HepG2 (cell line): Measurements from ENCODE around the gene PTRHD1. TPM values are rescaled to one million over a fixed set of nuclear protein-coding genes. Genes with fewer than 3 reads are reported as not detected.

Experiments used
- ATAC-seq: fragments of 200-7000 bp; cut with Tn5 transposase; 3 replicates; pipeline ENCODE4 v1.9.1; 2020; ENCODE audit warnings: mild to moderate bottlenecking, moderate library complexity
- BruUV-seq: library from RNA; stranded (reverse); fragments of 400-500 nt; replicated peaks from 2 replicates; lab custom pipeline; 2021; lab: Mats Ljungman, UMichigan
- CTCF ChIA-PET: fragments of 300-600 bp; formaldehyde crosslinking; extraction: SDS; loops from one replicate; lab custom pipeline; 2021; ENCODE audit warnings: low total read pairs, inconsistent platforms, low intra/inter-chr PET ratio; lab: Yijun Ruan, JAX
- POLR2A ChIA-PET: fragments of 350-600 bp; sonication (Branson Sonifier 250); formaldehyde crosslinking; loops from one replicate; lab custom pipeline; 2020; ENCODE audit warnings: antibody characterized with exemption, inconsistent platforms; lab: Yijun Ruan, JAX
- DNase-seq: peaks from one replicate; pipeline ENCODE4 v3.0.0-alpha.2; 2015; ENCODE audit warnings: low spot score
- FAIRE-seq: peaks from 3 replicates; lab custom pipeline; 2011; peaks lifted over from hg19 to GRCh38; lab: Jason Lieb, UNC
- H2AFZ ChIP-seq: one replicate; pipeline ENCODE4 v1.6.1; 2011; ENCODE audit warnings: low read length, inconsistent platforms
- H3K27ac ChIP-seq: fragments of 300-600 bp; 3 replicates; pipeline ENCODE4 v1.8.0; 2011; ENCODE audit warnings: mixed run types, mild to moderate bottlenecking, mixed read lengths, low read length, inconsistent platforms; ENCODE audit not compliant: insufficient read depth; ENCODE audit errors: extremely low read length
- H3K27me3 ChIP-seq, 2 experiments: fragments of 200-600 bp in 1 of 2; 2 replicates in 1 of 2; 3 replicates in 1 of 2; pipeline versions ENCODE4 v1.6.0 to v1.8.0; 2011; ENCODE audit warnings: low read length in 2 of 2, mild to moderate bottlenecking in 2 of 2, moderate library complexity in 2 of 2, inconsistent platforms in 1 of 2; ENCODE audit not compliant: insufficient read depth in 2 of 2, control insufficient read depth in 1 of 2
- H3K36me3 ChIP-seq, 2 experiments: fragments of 200-600 bp in 1 of 2; replicated peaks in 1 of 2; 2 replicates in 1 of 2; 3 replicates in 1 of 2; pipeline versions ENCODE4 v1.5.1 to v1.8.0; 2011; ENCODE audit warnings: low read length in 2 of 2, inconsistent platforms in 1 of 2; ENCODE audit not compliant: insufficient read depth in 2 of 2, control insufficient read depth in 1 of 2
- H3K4me1 ChIP-seq: 2 replicates; pipeline ENCODE4 v1.5.1; 2012; ENCODE audit warnings: low read length, inconsistent platforms; ENCODE audit not compliant: insufficient read depth
- H3K4me2 ChIP-seq: 2 replicates; pipeline ENCODE4 v1.6.0; 2011; ENCODE audit warnings: low read depth, low read length, inconsistent platforms
- H3K4me3 ChIP-seq, 3 experiments: fragments of 200-600 bp in 1 of 3; sonication (generic), shearing (Covaris generic) in 1 of 3; replicated peaks in 1 of 3; 2 replicates each; pipeline ENCODE4 v1.5.1; 2011 to 2016; ENCODE audit warnings: low read length in 3 of 3, inconsistent platforms in 2 of 3, low read depth in 2 of 3, mild to moderate bottlenecking in 2 of 3, control low read depth in 1 of 3, mixed read lengths in 1 of 3; ENCODE audit not compliant: insufficient read depth in 1 of 3
- H3K79me2 ChIP-seq: one replicate; pipeline ENCODE4 v1.6.1; 2011; ENCODE audit warnings: low read length, inconsistent platforms; ENCODE audit not compliant: insufficient read depth
- H3K9ac ChIP-seq: 2 replicates; pipeline ENCODE4 v1.6.0; 2011; ENCODE audit warnings: mild to moderate bottlenecking, low read depth, low read length, inconsistent platforms; ENCODE audit not compliant: insufficient read depth
- H3K9me3 ChIP-seq: 2 replicates; pipeline ENCODE4 v1.5.1; 2012; ENCODE audit warnings: mild to moderate bottlenecking, low read length
- H4K20me1 ChIP-seq: 2 replicates; pipeline ENCODE4 v1.6.0; 2011; ENCODE audit warnings: inconsistent platforms, mild to moderate bottlenecking, low read length, moderate library complexity; ENCODE audit not compliant: insufficient read depth
- RBM22 ChIP-seq: fragments of 200-400 bp; formaldehyde crosslinking; optimal IDR thresholded peaks from 2 replicates; pipeline ENCODE3; 2017; ENCODE audit warnings: mild to moderate bottlenecking, low read length, moderate library complexity
- TBL1XR1 ChIP-seq: fragments of 150-350 bp; IDR thresholded peaks from 2 replicates; pipeline ENCODE4 v1.6.1; 2014; ENCODE audit warnings: borderline replicate concordance, low read length; ENCODE audit not compliant: partially characterized antibody
- ZNF12 ChIP-seq: sonication (generic); formaldehyde crosslinking; IDR thresholded peaks from 2 replicates; pipeline ENCODE4 v1.5.0; 2020; ENCODE audit warnings: missing genetic modification reagents
- ZNF335 ChIP-seq: sonication (generic); formaldehyde crosslinking; IDR thresholded peaks from 2 replicates; pipeline ENCODE4 v1.4.0; 2020; ENCODE audit warnings: missing genetic modification reagents
- ZNF598 ChIP-seq: sonication (generic); formaldehyde crosslinking; IDR thresholded peaks from 2 replicates; pipeline ENCODE4 v1.5.1; 2020; ENCODE audit warnings: mild to moderate bottlenecking, missing genetic modification reagents, borderline replicate concordance
- ZNF740 ChIP-seq: sonication (generic); formaldehyde crosslinking; IDR thresholded peaks from 2 replicates; pipeline ENCODE4 v1.4.0; 2020; ENCODE audit warnings: missing genetic modification reagents
- ZNF790 ChIP-seq: sonication (generic); formaldehyde crosslinking; IDR thresholded peaks from 2 replicates; pipeline ENCODE4 v1.8.0; 2022; ENCODE audit warnings: missing genetic modification reagents, mild to moderate bottlenecking, borderline replicate concordance
- whole genome bisulfite sequencing: methylation state at CpG from one replicate; pipeline ENCODE4 v1.1.6; 2017; ENCODE audit warnings: low lambda C conversion rate; 5-methylcytosine and 5-hydroxymethylcytosine counted together
- in situ Hi-C: cut with HindIII; loops from 2 replicates; pipeline ENCODE4 v1.10.0; 2017; ENCODE audit warnings: low pct_unique_long_range_greater_than_20kb; ENCODE audit not compliant: extremely low pct_ligation_motif_present
- intact Hi-C: fragments of 100-400 bp; cut with micrococcal nuclease; formaldehyde crosslinking; loops from one replicate; pipeline ENCODE4 v1.10.0; 2022; ENCODE audit not compliant: unreplicated experiment
- polyA plus RNA-seq, 8 experiments: library from polyadenylated mRNA; depleted of rRNA in 3 of 8; stranded (reverse) in 7 of 8; unstranded in 1 of 8; fragments of >200 nt; fragmentation: Illumina TruSeq in 4 of 8; extraction: Trizol in 4 of 8; gene quantifications; 2 replicates each; pipeline versions ENCODE4 v1.2.1 to v1.2.3, GENCODE V29; 2011 to 2016; ENCODE audit warnings: low read depth in 4 of 8, missing spikeins in 1 of 8, mixed read lengths in 1 of 8; ENCODE audit not compliant: insufficient read depth in 1 of 8
- total RNA-seq, 5 experiments: library from RNA; depleted of rRNA; stranded (reverse); fragments of >200 nt; fragmentation: Illumina TruSeq; extraction: Trizol; gene quantifications; 2 replicates each; pipeline ENCODE4 v1.2.3, GENCODE V29; 2016; ENCODE audit warnings: low read depth in 1 of 5

The PTRHD1 gene
- total and polyA plus RNA-seq, 2 of the 13 experiments (the other 11 are each of a cell fraction or from before 2014, with no cell fraction given) = 72.6 to 90.8 TPM

- no peaks in the 10 kb centered on the region for H3K9me3 ChIP-seq
- H3K36me3 ChIP-seq = peaks cover 21 to 54% of the 10 kb centered on the region in 2 experiments
- DNase-seq (no peak), ATAC-seq (0 out of 3 replicates have a peak, but pooled peaks have one; percentile 4), FAIRE-seq (no peak)
- ChIA-PET POLR2A (no interaction called here), CTCF (no interaction called here)
- peaks cover 10% of the 10 kb centered on the region for H3K4me1 ChIP-seq
- no peaks in the 10 kb centered on the region for H3K27me3 ChIP-seq
- TSS peak; percentile 2 for BruUV-seq
- no peak overlapping the region for H3K27ac ChIP-seq
- WGBS = 94% methylated on average over 17 of the region's 17 CpGs
- H3K79me2 ChIP-seq = no peaks in the 10 kb centered on the region
- H2AFZ ChIP-seq = no peak overlapping the region
- intact Hi-C loops = no loop called here
- H3K4me2 ChIP-seq = no peak overlapping the region
- no peaks in the 10 kb centered on the region for H4K20me1 ChIP-seq
- peak; percentile 62 for TF ChIP-seq RBM22
- TF ChIP-seq ZNF12 (CRISPR knock-in tag) = no peak
- no peak for TF ChIP-seq TBL1XR1
- 0 out of 2 replicates have a peak, but pooled peaks have one; percentile 32 for TF ChIP-seq ZNF740
- 0 out of 2 replicates have a peak, but pooled peaks have one; percentile 22 for TF ChIP-seq ZNF598 (CRISPR knock-in tag)
- TF ChIP-seq ZNF790 (CRISPR knock-in tag) = no peak
- TF ChIP-seq ZNF335 (CRISPR knock-in tag) = no peak
- TF ChIP-seq, all 625 proteins: peak for 3
- Histone ChIP-seq H3K9ac (no peak overlapping the region), H3K4me3 (no peak overlapping the region)
- in situ Hi-C loops = no loop called here
These were observed 27.6 kb upstream of the PTRHD1 start for GRCh38 chr2:24820598-24821432.
